HG03439 (cell line): ENCODE results near the gene LMX1B.

ENCODE experiments used
- ATAC-seq: cut with Tn5 transposase; IDR thresholded peaks from one replicate; pipeline ENCODE4 v1.9.1; 2021; ENCODE audit warnings: mild to moderate bottlenecking, moderate library complexity; ENCODE audit not compliant: unreplicated experiment

The LMX1B gene

DNA sequence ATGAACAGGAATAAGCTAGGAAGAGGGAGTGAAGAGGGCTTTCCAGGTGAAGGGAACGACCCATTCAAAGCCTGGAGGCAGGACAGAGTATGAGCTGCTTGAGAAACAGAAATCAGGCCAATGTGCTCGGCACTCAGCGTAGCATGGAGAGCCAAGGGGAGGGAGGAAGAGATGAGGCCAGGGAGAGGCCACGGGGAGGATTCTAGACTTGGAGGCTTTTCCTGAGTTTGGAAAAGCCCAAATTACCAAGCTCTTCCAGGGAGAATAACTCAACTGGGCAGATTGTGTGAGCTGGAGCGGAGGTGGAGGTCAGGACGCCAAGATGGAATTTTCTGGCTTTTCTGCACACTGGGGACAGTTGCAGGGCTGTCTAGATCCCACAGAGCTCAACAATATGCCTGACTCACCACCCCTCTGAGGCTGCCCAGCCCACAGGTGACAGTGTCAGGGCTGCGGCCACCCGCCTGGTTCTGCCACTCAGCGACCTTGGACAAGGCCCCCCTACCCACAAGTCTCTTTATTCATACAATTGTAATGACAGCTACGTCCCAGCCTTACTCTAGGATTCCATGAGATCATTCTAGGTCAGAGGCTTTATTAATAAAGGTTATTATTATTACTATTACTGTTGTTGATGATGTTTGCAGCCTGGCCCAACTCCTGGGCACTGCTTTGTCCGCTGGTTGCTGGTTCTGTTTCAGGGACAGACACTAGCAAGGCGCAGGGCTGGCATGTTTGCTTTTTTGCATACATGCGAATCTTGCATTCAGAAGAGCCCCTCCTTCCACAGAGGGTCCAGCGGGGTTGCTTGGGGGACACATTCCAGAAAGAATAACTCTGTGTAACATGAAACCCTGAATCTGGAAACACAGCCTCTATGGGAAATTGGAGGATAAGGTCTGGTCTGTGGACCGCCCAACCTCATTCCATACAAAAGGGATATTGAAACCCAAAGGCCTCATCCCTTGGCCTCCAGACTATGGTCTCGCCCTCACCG is 9.4 kb upstream of the LMX1B start:
- no peak for ATAC-seq

DNA sequence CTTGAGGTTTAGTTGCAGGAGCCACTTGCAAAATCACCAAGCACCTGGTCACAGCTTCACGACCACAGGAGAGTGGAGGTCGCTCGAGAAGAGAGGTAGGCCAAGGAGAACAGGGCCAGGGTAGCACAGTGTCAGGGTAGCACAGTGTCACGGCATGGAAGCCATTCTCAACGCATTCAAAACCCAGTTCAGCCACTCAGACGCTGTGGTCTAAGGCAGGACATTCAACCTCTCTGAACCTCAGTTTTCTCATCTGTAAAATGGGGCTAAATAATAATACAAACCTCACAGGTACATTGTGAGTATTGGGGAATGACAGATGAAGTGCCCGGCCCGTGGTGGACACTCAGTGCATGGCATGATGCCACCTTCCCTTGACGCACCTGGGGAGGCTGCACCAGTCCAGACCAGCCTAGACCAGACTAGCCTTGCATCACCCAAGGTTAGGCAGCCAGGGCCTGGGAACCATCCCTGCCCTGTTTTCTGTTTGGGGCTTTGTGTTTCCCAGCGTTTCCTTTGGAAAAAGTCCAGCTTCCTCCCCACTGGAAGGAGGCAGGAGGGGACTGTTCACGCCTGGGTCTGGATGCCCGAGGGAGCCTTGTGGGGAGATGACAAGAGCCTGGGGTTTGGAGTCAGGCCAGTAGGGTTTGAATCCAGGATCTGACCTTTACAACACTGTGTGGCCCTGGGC is 7.8 kb upstream of the LMX1B start:
- no peak for ATAC-seq

DNA sequence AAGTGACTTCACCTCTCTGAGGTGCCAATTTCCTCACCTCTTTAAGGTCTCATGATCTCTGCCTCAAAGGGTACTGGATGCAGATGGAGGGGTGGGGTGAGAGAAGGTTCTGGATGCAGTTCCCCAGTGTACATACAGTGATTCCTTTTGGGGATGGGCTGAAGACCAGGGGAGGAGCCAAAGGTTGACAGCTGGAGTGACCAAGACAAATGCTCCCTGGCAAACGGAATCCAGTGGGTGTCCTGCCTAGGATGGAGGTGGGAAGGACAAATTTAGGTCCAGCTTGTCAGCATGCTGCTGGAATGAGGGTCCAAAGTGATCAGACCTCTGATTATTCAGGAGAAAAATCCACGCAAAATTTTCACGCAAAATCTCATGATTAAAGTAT is 7.3 kb upstream of the LMX1B start:
- no peak for ATAC-seq

DNA sequence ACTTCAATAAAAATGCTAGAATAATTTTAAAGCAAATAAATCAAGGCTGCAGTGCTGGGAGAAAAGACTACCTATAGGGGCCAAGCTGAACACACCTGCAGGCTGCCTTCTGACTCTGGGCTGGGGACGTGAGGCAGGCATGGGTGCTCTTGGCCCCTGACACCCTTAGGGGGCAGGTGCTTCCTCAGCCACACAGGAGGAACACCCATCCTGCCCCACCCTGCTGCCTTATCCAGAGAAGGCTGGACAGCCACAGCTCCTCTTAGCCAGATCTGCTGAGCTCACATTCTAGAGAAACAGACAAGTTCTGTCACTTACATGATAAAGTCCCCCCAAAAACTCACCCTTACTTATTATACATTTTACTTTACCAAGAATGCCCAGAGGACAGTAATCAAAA is 6.6 kb upstream of the LMX1B start:
- ATAC-seq, result no peak

DNA sequence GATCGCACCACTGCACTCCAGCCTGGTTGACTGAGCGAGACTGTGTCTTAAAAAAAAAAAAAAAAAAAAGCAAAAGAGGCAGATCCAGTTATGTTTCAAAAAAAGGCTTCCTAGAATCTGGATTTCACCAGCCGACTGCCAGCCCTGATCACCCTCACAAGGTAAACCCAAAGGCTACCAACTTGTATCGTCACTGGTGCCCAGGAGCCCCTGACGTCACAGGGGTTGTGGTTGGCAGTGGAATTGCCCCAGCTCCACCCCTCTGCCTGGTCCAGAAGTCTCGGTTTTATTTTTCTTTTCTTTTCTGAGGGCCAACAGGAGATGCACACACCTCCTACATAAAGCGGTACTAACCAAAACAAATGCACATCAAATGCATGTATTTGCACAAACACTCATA is 6.0 kb upstream of the LMX1B start:
- no peak for ATAC-seq

DNA sequence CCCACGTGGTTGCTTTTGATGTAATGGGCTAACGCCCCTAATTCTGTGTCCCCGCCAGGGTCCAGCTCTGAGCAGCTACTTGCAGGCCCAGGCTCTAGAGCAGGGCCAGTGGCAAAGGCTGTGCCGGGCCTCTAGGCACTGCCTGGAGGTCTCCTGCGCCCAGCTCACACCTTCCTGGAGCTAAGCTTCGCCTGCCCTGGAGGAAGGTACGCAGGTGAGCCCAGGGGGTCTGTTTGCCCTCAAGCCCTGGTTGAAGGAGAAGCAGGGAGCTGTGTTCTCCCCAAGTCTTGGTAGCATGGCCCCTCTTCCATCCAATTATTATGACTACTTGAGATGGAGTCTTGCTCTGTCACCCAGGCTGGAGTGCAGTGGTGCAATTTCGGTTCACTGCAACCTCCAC is 5.2 kb upstream of the LMX1B start:
- no peak for ATAC-seq

DNA sequence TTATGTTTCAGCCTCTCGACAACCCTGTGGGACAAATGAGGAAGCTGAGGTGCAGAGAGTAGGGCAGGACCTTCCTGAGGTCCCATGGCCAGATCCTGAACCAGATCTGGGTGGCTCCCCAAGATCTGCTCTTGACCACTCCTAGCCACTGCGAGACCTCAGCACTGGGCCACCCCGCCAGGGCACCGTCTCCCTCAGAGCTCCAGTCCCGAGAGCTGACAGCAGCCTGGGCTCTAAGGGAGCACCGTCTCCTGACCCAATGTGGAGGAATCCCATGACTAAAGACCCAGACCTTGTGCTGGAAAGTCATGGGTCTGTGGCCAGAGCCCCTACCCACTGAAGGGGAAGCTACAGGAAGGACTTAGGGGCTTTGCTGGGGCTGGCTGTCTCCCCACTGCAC is 4.5 kb upstream of the LMX1B start:
- no peak for ATAC-seq

DNA sequence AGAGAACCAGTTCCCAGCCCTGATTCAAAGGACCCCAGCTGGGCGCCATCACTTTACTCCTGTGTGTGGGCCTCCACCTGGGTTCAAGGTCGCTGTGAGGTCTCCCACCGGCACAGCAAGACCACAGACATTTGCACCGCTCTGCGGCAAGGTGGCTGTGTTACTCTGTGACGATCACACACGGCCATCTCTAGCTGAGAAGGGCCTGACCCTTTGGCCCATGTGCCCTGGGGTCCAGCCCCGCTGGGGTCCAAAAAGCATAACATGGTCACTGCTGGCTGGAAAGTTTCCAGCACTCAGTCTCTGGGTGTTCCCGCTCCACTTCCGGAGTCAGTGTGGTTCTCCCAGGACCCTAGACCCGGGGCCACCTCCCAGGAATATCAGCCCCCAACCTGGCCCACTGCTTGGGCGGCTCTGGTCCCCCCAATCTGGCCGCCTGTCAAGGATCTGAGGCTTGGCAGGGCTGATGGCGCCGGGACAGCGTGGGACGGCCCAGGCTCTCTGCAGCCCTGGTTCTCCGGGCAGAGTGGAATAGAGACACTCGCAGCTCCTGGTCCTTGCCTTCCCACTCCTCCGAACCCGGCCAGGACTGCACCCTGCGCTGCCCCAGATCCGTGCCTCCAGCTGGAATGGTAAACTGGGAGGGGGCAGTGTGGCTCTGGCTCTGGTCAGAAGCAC is 3.9 kb upstream of the LMX1B start:
- no peak for ATAC-seq

DNA sequence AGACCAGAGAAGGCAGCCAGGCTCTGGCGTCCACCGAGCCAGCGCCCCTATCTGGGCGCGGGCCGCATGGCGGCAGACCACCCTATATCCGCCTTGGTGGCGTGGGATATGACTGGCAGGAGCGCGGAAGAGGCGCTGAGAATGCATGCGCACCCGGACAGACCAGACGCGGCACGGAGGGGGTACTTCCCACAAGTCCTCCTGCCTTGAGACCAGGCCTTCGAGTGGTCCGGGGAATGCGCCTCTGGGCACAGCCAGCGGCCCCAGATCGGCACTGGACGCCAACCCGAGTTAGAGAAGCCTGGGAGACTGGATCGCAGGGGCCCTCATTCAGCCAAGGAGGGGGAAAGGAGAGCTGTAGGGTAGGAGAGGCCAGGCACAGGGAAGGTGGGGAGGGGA is 2.5 kb upstream of the LMX1B start:
- no peak for ATAC-seq

DNA sequence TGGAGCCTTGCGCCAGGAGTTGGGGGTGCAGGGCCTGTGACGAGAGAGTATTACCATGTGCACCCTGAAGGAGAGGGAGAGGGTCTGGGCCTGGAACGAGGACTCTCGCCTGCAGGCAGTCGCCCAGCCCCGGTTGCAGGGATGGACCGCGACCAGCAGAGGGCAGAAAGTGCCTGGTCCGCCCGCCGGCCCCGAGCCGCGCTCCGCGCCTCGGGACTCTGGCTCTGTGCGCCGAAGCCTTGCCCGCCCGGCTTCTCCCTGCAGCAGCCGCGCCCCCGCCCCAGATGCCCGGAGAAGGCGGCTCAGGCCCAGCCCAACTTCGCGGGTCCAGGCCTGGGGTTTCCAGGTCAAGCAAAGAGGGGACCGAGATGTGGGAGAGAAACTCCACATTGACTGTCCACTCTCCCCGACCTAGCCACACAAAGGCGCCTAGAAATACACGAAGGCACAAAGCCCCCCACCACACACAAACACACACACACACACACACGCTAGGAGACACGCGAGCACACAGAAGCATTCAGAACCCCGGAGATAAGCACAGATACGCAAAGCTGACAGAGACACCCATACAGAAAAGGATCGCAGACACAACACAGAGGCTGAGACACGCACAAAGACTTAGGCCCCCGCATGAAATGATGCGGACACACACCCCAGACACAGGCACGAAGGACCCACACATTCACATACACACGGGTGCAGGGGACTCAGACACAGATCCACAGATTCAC is 2.0 kb upstream of the LMX1B start:
- no peak for ATAC-seq

DNA sequence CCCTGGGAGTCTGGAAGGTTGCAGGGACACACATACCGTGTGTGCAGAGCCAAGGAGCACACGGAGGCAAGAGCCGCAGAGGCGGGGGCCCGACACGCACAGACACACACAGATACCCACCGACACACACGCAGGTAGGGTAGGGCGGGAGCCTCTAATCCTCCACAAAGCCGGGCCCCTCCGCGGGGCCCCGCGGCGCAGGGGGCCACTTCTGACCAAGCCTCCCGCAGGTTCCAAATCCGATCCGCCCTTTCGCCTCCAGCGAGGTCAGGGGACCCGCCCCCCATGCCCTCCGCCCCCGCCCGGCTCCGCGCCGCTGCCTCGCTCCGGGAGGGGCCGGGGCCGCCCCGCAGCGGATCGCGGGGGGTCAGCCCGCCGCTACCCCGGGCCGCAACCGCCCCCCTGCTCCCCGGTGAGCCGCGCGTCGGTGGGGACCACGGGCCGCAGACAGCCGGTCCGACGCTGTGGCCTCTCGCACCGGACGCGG is 1.4 kb upstream of the LMX1B start:
- no peak for ATAC-seq

DNA sequence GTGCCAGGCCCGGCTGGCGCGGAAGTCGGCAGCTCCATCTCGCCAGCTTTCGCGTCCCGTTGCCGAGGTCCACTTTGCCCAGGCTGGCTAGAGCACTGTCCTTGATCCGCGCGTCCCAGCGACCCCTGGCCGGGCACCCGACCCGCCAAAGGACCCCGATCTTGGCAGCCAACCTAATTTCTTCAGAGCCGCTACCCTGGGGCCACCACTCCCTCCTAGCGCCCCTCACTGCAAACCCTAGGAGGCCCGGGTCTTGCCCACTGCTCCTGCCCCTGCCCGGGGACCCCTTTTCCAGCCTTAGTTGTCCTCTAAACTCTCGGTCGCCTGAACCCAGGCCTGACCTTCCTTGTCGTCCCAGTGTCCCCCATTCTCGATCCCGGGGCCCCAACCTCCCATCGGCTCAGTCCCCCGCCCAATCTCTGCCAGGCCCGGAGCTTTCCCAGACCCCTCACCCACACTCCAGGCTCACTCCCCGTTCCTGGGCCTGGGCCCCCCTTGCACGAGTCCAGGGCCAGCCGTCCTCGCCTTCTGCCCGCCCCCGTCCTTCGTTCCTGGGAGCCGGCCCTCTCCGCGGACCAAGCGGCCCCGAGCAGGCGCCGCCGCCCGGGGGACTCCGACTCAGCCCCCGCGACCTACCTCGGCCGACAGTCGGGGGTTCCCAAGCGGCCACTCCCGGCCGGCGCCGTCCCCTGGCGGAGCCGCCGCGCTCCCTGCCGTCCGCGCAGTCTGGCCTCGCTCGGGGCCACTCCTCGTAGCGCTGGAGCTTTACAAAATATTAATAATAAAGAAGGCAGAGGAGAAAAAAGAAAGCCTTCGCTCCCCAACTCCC is 701 bp upstream of the LMX1B start:
- no peak for ATAC-seq

DNA sequence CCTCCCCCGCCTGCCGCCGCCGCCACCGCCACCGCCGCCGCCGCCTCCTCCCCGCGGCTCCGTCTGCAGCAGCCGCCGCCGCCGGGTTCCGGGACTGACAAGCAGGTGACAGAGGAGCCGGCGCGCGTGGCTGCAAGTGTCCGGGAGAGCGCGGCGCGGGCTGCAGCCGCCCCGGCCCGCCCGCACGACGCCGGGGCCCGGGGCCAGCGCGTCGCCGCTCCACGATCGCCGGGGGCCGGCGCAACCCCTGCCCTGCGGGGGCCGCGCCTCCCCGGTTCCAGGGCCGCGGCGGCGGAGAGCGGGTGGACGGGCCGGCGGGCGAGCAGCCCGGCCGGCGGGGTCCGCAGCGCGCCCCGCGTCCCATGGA is 343 bp downstream of the LMX1B start:
- ATAC-seq, result no peak

DNA sequence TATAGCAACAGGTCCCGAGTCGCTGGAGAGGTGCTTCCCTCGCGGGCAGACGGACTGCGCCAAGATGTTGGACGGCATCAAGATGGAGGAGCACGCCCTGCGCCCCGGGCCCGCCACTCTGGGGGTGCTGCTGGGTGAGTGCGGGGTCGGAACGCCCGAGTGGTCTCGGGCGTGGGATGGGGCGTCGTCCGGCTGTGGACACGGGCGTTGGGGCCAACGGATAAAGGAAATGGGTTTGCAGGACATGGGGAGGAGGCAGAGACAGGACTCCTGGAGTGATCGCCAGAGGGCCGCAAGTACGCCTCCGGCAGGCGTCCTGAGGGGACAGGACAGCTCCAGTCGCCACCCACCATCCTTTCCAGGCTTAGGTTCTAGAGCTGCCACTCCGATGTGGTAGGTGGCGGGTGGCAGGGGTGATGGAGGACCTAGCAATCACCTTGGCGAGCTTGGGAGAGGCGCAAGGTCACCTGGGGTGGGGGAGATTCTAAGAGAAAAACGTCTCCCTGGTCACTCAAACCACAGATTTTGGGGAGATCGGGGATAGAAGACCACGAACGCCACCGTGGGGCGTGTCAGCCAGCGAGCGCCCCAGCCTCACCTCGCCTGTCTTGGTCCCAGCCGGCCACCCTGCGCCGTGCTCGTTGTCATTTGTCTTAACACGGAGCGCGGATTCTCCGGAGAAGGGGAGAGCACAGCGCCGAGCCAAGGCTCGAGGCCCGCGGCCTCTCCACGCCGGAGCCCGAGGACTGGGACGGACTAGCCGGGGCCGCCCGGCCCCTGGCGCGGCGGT is 922 bp downstream of the LMX1B start:
- ATAC-seq, result no peak

DNA sequence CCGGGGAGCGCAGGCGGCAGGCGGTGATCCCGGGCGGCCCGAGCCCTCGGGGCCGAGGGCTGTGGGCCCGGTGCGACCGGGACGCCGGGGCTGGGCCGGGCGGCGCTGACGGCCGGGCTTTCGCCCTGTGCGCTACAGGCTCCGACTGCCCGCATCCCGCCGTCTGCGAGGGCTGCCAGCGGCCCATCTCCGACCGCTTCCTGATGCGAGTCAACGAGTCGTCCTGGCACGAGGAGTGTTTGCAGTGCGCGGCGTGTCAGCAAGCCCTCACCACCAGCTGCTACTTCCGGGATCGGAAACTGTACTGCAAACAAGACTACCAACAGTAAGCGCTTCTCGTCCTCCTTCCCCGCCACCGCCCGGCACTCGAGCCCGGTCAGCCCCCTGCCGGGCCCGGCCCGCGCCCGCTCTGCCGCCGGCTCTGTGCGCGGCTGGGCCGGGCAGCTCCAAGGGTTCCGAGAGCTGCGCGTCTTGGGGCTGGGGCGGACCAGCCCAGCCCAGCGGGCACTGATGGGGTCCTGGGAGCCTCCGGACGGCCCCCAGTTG is 1.6 kb downstream of the LMX1B start:
- ATAC-seq, result no peak

DNA sequence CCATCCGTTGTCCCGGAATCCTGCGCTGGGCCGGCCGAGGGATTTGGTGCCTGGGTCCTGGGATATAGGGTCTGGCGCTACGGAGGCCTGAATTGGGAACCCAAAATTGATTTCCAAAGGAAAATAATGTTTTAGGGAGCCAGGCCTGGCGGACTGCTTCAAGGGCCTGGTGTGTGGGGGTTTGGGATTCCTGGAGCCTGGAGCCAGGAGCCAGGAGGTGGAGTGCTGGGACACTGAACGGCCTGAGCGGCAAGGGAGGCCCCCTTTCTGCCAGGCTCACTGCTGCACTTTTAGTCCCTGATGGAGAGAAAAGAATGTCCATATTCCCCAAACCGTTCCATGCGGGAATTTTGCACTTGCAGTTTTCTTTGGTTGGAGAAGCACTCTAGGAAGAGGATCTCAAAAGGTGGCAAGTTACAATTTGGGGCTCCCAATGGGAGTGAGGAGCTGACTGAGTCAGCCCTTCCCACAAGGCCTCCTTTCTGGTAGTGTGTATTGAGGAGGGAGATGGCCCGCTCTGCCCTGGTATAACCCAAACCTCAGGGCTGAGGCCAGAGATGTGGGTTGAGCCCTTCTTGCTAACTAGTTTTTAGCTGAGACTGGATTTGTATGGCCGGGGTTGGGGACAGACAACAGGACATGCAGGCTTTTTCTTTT is 2.2 kb downstream of the LMX1B start:
- ATAC-seq, result no peak

DNA sequence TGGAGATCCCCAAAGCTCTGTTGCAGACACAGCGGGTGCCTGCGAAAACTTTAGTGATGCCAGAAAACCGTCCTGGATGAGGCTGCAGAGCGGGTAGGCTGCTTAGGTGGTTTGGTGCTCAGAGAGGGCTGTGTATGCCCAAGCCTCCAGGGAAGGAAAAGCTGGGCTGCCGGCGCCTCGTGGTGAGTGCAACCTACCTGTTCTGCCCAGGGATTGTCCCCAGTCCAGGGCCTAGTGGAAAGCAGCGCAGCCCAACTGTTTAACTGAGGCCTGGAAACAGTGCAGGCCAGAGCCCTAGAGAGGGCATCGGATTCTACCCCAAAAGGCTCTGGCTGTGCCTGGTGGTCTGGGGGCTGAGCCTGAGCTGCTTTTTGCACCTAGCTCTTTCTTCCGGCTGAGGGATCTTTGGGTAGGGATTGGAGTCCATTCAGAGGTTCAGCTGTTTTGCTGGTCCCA is 2.8 kb downstream of the LMX1B start:
- ATAC-seq, result no peak
